ENCODE data around the gene B4GALT5.

B4GALT5 gene

DNA sequence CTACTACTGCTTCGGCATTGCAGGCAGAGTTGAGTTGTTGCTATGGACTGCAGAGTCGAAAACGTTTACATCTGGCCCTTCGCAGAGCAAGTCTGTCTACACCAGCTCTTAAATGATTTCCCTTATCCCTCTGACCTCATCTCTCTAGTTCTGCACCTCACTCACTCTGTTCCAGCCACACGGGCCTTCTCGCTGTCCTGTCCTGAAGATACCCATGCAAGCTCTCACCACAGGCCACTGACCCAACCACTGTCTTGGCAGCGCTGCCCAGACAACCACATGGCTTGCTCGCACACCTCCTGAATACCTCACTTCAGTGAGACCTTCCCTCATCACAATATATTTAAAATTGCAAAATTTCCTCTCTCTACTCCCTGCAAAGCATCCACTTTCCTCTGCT is 31.4 kb downstream of the B4GALT5 start:
- in situ Hi-C loops (cut with HindIII; ENCODE audit: low sequenced_read_pairs): no loop called here
- no peak for DNase-seq (ENCODE audit: low read depth, low spot score)
- H3K4me3 ChIP-seq (ENCODE audit: low read depth, low read length): no peak overlapping the region
- TF ChIP-seq, protein P1, sequence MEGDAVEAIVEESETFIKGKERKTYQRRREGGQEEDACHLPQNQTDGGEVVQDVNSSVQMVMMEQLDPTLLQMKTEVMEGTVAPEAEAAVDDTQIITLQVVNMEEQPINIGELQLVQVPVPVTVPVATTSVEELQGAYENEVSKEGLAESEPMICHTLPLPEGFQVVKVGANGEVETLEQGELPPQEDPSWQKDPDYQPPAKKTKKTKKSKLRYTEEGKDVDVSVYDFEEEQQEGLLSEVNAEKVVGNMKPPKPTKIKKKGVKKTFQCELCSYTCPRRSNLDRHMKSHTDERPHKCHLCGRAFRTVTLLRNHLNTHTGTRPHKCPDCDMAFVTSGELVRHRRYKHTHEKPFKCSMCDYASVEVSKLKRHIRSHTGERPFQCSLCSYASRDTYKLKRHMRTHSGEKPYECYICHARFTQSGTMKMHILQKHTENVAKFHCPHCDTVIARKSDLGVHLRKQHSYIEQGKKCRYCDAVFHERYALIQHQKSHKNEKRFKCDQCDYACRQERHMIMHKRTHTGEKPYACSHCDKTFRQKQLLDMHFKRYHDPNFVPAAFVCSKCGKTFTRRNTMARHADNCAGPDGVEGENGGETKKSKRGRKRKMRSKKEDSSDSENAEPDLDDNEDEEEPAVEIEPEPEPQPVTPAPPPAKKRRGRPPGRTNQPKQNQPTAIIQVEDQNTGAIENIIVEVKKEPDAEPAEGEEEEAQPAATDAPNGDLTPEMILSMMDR (IDR thresholded peaks at IDR 0.05; ENCODE audit: low read depth, low read length): no peak

DNA sequence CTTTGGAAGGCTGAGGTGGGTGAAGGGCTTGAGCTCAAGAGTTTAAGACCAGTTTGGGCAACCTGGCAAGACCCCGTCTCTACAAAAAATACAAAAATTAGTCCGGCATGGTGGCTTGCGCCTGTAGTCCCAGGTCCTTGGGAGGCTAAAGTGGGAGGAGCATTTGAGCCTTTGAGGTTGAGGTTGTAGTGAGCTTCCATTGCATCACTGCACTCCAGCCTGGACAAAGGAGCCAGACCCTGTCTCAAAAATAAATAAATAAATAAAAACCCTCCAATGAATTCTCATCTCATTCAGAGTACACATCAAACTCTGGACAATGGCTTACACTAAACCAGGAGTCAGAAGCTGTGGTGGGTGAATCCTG is 31.8 kb downstream of the B4GALT5 start:
- TF ChIP-seq, protein P1 (IDR thresholded peaks at IDR 0.05; ENCODE audit: low read depth, low read length): no peak
- no peak for DNase-seq (ENCODE audit: low read depth, low spot score)
- no peak overlapping the region for H3K4me3 ChIP-seq (ENCODE audit: low read depth, low read length)
- in situ Hi-C loops (cut with HindIII; ENCODE audit: low sequenced_read_pairs): no loop called here

DNA sequence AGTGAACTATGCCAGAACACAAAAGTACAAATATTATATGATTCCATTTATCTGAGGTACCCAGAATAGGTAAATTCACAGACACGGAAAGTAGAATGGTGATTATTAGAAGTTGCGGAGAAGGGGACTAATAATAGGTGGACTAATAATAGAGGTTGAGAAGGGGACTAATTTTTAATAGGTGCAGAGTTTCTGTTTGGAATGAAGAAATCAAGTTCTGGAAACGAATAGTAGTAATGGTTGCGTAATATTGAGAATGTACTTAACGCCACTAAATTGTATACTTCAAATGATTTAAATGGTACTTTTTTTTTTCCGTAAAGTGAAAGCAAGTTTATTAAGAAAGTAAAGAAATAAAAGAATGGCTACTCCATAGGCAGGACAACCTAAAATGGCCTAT is 33.2 kb downstream of the B4GALT5 start:
- in situ Hi-C loops (cut with HindIII; ENCODE audit: low sequenced_read_pairs): no loop called here
- TF ChIP-seq, protein P1 (IDR thresholded peaks at IDR 0.05; ENCODE audit: low read depth, low read length): no peak

DNA sequence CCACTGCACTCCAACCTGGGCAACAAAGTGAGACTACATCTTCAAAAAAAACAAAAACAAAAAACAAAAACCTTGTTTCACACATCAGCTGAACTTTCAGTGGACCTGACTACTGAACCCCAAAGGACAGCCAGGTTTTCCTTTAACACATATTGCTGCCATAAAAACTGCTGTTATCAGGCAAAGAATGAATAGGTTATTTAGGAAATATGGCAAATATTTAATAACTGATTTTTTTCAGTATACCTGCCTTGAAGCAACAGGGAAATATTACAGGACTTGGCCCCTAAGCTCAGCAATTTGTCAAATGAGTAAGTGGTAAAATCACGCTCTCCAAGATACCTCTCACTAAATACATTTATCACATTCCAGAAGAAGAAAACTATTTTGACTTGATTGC is 34.0 kb downstream of the B4GALT5 start:
- H3K4me3 ChIP-seq (ENCODE audit: low read depth, low read length): no peak overlapping the region
- TF ChIP-seq, protein P1 (IDR thresholded peaks at IDR 0.05; ENCODE audit: low read depth, low read length): no peak
- in situ Hi-C loops (cut with HindIII; ENCODE audit: low sequenced_read_pairs): no loop called here

More for the DNA sequence above, 33.2 kb downstream of the B4GALT5 start:
- no peak overlapping the region for H3K4me3 ChIP-seq (ENCODE audit: low read depth, low read length)
- no peak for DNase-seq (ENCODE audit: low read depth, low spot score)

DNA sequence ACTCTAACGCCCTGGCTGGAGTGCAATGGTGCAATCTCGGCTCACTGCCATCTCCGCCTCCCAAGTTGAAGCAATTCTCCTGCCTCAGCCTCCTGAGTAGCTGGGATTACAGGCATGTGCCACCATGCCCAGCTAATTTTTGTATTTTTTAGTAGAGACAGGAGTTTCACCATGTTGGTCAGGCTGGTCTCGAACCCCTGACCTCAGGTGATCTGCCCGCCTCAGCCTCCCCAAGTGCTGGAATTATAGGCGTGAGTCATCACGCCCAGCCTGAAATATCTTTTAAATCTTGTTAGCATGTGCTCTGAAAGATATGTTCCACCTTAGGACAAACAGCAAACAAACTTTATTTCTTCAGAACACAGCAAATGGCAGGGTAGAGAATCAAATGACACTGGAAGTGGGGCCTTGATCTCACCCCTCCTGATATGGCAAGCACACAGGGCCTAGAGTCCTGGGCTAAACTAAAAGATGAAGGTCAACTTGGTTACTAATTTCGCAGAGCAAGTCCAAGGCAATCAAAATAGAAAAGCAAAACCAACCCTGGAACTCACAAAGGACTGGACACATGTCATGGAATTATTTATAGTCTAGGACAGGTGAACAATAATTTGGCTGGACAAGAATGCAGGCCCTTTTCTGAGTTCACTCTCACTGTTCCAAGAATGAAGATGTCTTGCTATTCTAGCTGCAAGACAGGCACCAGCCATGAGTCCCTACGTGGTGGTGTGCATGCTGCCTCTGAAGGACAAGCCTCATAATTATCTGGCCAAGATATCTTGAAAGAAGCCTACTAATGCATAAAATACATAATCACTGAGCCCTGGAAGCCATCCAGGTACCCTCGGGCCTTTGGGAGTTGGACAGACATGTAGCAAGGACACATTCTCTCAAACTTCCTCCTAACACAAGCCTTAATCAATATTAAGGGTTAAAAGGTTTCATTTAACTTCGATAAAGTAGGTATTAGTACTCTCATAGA is 35.6 kb downstream of the B4GALT5 start:
- TF ChIP-seq, protein P1 (IDR thresholded peaks at IDR 0.05; ENCODE audit: low read depth, low read length): no peak
- H3K4me3 ChIP-seq (ENCODE audit: low read depth, low read length): no peak overlapping the region
- DNase-seq (ENCODE audit: low read depth, low spot score): no peak
- in situ Hi-C loops (cut with HindIII; ENCODE audit: low sequenced_read_pairs): no loop called here

More for the DNA sequence above, 34.0 kb downstream of the B4GALT5 start:
- DNase-seq (ENCODE audit: low read depth, low spot score): no peak

DNA sequence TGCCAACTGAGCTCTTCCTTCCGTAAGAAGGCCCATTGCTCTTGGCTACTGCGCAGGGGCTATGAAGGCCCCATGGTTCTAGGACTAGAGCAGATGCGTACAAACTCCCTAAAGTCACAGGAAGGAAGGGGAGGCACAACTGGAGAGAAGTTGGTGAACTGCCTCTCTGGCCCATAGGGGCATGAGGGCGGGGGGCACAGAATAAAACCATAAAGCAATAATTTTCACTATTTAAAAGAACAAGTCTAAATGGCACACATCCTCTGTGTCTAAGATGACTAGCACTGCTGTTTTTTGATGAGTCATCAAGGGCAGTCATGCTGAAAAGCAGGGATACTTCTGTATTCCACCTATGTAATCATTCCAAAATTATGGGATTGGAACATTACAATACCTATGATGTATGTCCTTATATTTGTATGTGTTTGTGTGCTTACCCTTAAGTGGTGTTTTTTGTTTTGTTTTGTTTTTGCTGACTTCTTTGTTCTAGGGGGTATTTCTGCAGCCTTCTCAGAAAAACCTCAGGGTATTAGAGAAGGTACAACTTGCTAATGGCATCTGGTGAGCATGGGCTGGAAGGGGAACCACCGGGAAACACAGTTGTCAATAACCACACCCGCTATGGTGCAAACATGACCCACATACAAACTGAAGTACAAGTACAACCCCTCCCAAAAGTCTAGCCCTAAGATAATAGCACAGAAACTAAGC is 36.9 kb downstream of the B4GALT5 start:
- no peak overlapping the region for H3K4me3 ChIP-seq (ENCODE audit: low read depth, low read length)
- TF ChIP-seq, protein P1 (IDR thresholded peaks at IDR 0.05; ENCODE audit: low read depth, low read length): no peak
- in situ Hi-C loops (cut with HindIII; ENCODE audit: low sequenced_read_pairs): no loop called here
- peak; percentile 67 for DNase-seq (ENCODE audit: low read depth, low spot score)
